Prostate gland (tissue), 2 donors: ENCODE measurements around the gene NFU1. TPM values are rescaled to one million over a fixed set of nuclear protein-coding genes. Genes with fewer than 3 reads are reported as not detected.
"Not testable (repeated sequence)": the region's sequence is repeated elsewhere in the genome, so short reads cannot be mapped to it uniquely, and the experiment has no call there.

ENCODE experiments used
- DNase-seq: peaks from one replicate; pipeline ENCODE4 v3.0.0-alpha.2; 2019; ENCODE audit warnings: low spot score
- H3K27ac ChIP-seq, 2 donors: fragments of 200-600 bp; sonication (generic); 2 replicates each; pipeline ENCODE4 v1.5.1; 2017 to 2019
- H3K27me3 ChIP-seq: fragments of 200-600 bp; sonication (generic); replicated peaks from 2 replicates; pipeline ENCODE4 v1.5.1; 2019; ENCODE audit not compliant: insufficient read depth
- H3K36me3 ChIP-seq, 2 donors: fragments of 200-600 bp; sonication (generic); 1 replicate in 1 of 2; 2 replicates in 1 of 2; pipeline versions ENCODE4 v1.5.1 to v1.8.1; 2017 to 2019
- H3K4me1 ChIP-seq: fragments of 200-600 bp; sonication (generic); replicated peaks from 2 replicates; pipeline ENCODE4 v1.5.1; 2019
- H3K4me3 ChIP-seq, 2 donors: fragments of 200-600 bp; sonication (generic); 2 replicates each; pipeline ENCODE4 v1.5.1; 2017 to 2019
- H3K9me3 ChIP-seq: fragments of 200-600 bp; sonication (generic); 2 replicates; pipeline ENCODE4 v1.5.1; 2017
- POLR2A ChIP-seq: fragments of 450-650 bp; IDR thresholded peaks from one replicate; pipeline ENCODE4 v1.6.1; 2016; ENCODE audit warnings: antibody characterized with exemption, mild to moderate bottlenecking
- POLR2AphosphoS5 ChIP-seq: sonication (generic); formaldehyde crosslinking; IDR thresholded peaks from one replicate; pipeline ENCODE4 v1.6.1; 2017; ENCODE audit warnings: antibody characterized with exemption
- WGBS: methylation state at CpG from one replicate; pipeline ENCODE4 v1.1.5; 2018; 5-methylcytosine and 5-hydroxymethylcytosine counted together
- intact Hi-C: fragments of 100-400 bp; cut with DNase I; formaldehyde crosslinking; loops from one replicate; pipeline ENCODE4 v1.14.2; 2022
- total RNA-seq, 2 donors: library from RNA; depleted of rRNA; stranded (reverse); fragments of >200 nt; gene quantifications; one replicate each; pipeline ENCODE4 v1.1.0, GENCODE V29; 2016
- TF ChIP-seq, protein P1 (sequence below), 4 experiments: fragments of 200-600 bp in 2 of 4; fragments of 450-650 bp in 2 of 4; sonication (generic) in 2 of 4; IDR thresholded peaks; 1 replicate in 3 of 4; 2 replicates in 1 of 4; pipeline ENCODE4 v1.5.1; 2016 to 2019; ENCODE audit warnings: antibody characterized with exemption in 4 of 4, mild to moderate bottlenecking in 2 of 4, moderate library complexity in 2 of 4

The NFU1 gene
- total RNA-seq, 2 donors from 2014 or later, result 33.4 to 42.0 TPM

DNA sequence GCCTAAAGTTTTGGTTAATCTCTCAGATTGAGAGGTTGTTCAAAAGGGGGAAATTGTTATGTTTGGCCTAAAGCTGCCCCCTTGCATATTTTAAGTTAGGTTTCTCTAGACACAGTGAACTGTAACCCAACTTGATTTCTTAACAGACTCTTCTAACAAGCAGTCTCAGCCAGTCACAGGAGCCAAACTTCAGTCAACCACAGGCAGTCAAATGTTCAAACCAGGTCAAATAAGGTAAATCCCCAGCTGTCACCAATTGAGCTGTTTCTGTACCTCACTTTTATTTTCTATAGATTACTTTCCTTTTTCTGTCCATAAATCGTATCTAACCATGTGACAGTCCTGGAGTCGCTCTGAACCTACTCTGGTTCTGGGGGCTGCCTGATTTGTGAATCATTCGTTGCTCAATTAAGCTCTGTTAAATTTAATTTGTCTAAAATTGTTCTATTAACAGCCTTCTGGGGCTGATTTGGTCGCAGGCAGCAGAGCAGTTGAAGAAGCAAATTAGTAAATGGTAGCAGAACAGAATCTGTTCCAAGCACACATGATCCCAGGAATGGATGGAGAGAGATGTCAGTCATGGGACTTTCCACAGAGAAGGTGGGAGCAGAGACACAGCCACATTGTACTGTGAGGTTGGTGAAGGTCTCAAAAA, 16.4 kb upstream of the NFU1 start:
- Histone ChIP-seq H3K27me3 (no peaks in the 10 kb centered on the region), H3K27ac (no peak overlapping the region), H3K4me1 (peaks cover 5% of the 10 kb centered on the region), H3K9me3 (no peaks in the 10 kb centered on the region), H3K4me3 (no peak overlapping the region), H3K36me3 (no peaks in the 10 kb centered on the region)
- TF ChIP-seq, protein P1, sequence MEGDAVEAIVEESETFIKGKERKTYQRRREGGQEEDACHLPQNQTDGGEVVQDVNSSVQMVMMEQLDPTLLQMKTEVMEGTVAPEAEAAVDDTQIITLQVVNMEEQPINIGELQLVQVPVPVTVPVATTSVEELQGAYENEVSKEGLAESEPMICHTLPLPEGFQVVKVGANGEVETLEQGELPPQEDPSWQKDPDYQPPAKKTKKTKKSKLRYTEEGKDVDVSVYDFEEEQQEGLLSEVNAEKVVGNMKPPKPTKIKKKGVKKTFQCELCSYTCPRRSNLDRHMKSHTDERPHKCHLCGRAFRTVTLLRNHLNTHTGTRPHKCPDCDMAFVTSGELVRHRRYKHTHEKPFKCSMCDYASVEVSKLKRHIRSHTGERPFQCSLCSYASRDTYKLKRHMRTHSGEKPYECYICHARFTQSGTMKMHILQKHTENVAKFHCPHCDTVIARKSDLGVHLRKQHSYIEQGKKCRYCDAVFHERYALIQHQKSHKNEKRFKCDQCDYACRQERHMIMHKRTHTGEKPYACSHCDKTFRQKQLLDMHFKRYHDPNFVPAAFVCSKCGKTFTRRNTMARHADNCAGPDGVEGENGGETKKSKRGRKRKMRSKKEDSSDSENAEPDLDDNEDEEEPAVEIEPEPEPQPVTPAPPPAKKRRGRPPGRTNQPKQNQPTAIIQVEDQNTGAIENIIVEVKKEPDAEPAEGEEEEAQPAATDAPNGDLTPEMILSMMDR (IDR thresholded peaks at IDR 0.05), result no peak
- TF ChIP-seq POLR2AphosphoS5 (no peak), POLR2A (no peak)
- 91% methylated on average over 4 of the region's 4 CpGs for WGBS
- DNase-seq, result no peak
- intact Hi-C loops, result no loop called here

DNA sequence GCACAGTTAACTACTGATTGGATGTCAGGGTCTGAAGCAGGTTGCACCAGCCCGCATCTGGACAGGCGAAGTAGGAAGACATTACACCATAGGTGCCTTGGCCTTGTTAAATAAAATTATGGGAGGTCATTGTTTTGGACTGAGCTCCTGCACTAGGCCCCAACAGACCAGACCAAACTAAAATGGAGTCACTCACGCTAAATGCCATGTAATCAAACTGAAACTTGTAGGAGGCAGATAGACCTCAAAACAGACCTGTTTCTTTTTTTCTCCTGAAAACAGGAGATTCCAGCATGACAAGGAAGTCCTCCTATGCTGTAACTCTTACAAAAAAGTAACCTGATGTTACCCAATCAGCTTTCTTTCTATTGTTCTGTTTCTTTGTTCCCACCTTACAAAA, 15.5 kb upstream of the NFU1 start:
- 95% methylated on average over 3 of the region's 3 CpGs for WGBS
- no peak for DNase-seq
- H3K9me3 ChIP-seq, result no peaks in the 10 kb centered on the region
- no peak overlapping the region for H3K27ac ChIP-seq
- H3K36me3 ChIP-seq, result no peaks in the 10 kb centered on the region
- H3K4me1 ChIP-seq, result peaks cover 3% of the 10 kb centered on the region
- intact Hi-C loops, result no loop called here
- no peak overlapping the region for H3K4me3 ChIP-seq
- TF ChIP-seq POLR2AphosphoS5, result no peak
- no peak for TF ChIP-seq POLR2A
- TF ChIP-seq, protein P1 (IDR thresholded peaks at IDR 0.05), result no peak
- H3K27me3 ChIP-seq, result no peaks in the 10 kb centered on the region

DNA sequence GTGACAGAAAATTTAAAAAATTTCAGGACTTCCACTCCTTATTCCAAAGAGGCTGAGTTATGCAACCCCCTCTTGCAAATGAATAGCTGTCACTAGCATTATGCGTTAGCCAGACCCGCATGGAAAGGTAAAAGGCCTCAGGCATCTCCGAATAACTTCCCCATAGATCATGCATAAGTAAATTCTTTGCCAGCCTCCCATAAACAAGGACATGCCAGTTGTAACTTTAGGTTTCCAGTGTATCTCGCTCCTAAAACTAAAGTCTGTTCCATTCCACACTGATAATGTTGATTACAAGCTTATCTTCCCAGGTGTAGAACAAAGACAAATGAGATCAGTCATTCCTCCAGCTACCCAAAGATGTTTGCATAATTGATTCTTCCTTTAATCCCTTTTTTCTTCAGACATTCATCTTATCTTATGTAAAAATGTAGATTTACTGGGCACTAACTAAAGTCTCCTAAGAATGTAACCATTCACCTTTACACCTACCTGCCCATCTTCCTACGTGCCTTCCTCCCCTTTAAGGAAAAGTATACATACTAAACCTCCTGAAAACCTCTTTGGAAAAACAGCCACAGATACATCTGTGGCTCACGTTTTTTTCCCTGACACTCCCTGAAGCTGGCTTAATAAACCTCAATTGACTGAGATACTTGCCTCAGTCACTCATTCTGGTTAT, 13.6 kb upstream of the NFU1 start:
- 83% methylated on average over 6 of the region's 6 CpGs for WGBS
- intact Hi-C loops, result no loop called here
- Histone ChIP-seq H3K4me3 (no peak overlapping the region), H3K36me3 (no peaks in the 10 kb centered on the region), H3K27me3 (no peaks in the 10 kb centered on the region), H3K4me1 (no peaks in the 10 kb centered on the region), H3K9me3 (no peaks in the 10 kb centered on the region), H3K27ac (no peak overlapping the region)
- TF ChIP-seq POLR2AphosphoS5, result no peak
- no peak for TF ChIP-seq POLR2A
- TF ChIP-seq, protein P1 (IDR thresholded peaks at IDR 0.05), result no peak
- DNase-seq, result no peak

DNA sequence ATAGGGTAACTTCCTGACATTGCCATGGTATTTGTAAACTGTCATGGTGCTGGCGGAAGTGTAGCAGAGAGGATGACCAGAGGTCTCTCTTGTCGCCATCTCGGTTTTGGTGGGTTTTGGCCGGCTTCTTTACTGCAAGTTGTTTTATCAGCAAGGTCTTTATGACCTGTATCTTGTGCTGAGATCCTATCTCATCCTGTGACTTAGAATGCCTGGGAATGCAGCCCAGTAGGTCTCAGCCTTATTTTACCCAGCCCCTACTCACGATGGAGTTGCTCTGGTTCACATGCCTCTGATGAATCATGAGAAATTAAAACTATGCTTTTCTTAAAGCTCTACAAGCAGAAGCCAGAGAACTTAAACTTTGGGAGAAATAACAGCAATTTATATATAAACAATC, 12.7 kb upstream of the NFU1 start:
- no peak overlapping the region for H3K27ac ChIP-seq
- no peaks in the 10 kb centered on the region for H3K4me1 ChIP-seq
- intact Hi-C loops, result no loop called here
- no peak overlapping the region for H3K4me3 ChIP-seq
- TF ChIP-seq, protein P1 (IDR thresholded peaks at IDR 0.05), result no peak
- no peak for TF ChIP-seq POLR2A
- TF ChIP-seq POLR2AphosphoS5, result no peak
- H3K9me3 ChIP-seq, result no peaks in the 10 kb centered on the region
- H3K27me3 ChIP-seq, result no peaks in the 10 kb centered on the region
- no peak for DNase-seq
- WGBS, result 71% methylated on average over 5 of the region's 5 CpGs
- no peaks in the 10 kb centered on the region for H3K36me3 ChIP-seq

DNA sequence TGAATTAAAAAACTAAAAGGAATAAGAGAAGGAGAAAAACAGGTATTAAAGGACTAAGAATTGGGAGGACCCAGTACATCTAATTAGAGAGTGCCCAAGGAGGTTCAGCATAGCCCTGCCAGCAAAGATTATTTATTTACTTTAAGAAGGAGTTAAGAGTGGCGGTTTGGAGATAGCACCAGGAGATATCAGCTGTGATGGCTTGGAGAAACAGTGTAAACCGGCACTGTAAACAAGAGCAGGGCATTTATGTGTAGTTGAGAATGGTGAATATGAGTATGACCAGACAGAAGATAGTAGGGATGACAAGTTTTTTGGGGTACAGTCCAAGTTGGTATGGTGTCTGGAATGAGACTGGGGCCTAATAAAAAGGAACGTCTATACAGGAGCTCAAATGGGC, 6.4 kb upstream of the NFU1 start:
- H3K4me1 ChIP-seq, H3K27ac ChIP-seq, H3K9me3 ChIP-seq, H3K36me3 ChIP-seq, H3K4me3 ChIP-seq, intact Hi-C loops, DNase-seq, H3K27me3 ChIP-seq: not testable (repeated sequence)
- WGBS, result 43% methylated on average over 3 of the region's 3 CpGs

DNA sequence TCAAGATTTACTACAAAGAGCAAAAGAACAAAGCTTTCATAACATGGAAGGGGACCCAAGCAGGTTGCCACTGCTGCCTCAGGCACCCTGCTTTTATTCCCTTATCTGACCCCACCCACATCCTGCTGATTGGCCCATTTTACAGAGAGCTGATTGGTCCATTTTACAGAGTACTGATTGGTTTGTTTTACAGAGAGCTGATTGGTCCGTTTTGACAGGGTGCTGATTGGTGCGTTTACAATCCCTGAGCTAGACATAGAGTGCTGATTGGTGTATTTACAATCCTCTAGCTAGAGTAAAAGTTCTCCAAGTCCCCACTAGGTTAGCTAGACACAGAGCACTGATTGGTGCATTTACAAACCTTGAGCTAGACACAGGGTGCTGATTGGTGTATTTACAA, 2.3 kb upstream of the NFU1 start:
- H3K4me1 ChIP-seq, H3K4me3 ChIP-seq, H3K27ac ChIP-seq, H3K9me3 ChIP-seq, DNase-seq, H3K36me3 ChIP-seq, H3K27me3 ChIP-seq: not testable (repeated sequence)
- WGBS, result 97% methylated on average over 2 of the region's 2 CpGs
- intact Hi-C loops, result loop anchor here (5.0 kb wide), 1 partner anchor 52 kb away; the partner anchor contains the start of gene GFPT1
